Caco-2 (cell line): ENCODE data around the gene KRT71. TPM values are rescaled to one million over a fixed set of nuclear protein-coding genes. Genes with fewer than 3 reads are reported as not detected.

Experiments
- BruUV-seq: library from RNA; stranded (reverse); fragments of 400-500 nt; replicated peaks from 2 replicates; lab custom pipeline; 2021; lab: Mats Ljungman, UMichigan
- CTCF ChIA-PET: fragments of 300-600 bp; sonication (Branson Sonifier 250); formaldehyde crosslinking; loops from one replicate; lab custom pipeline; 2022; ENCODE audit warnings: antibody characterized with exemption; lab: Charles Lee
- POLR2A ChIA-PET: fragments of 300-600 bp; sonication (Branson Sonifier 250); formaldehyde crosslinking; loops from one replicate; lab custom pipeline; 2022; ENCODE audit warnings: antibody characterized with exemption; lab: Charles Lee
- DNase-seq, 2 experiments: peaks; one replicate each; pipeline versions ENCODE4 v3.0.0 to v3.0.0-alpha.2; 2020 to 2022
- H3K27me3 ChIP-seq: replicated peaks from 2 replicates; pipeline ENCODE4 v1.6.0; 2011; ENCODE audit warnings: low read length; ENCODE audit not compliant: control insufficient read depth, insufficient read depth
- H3K36me3 ChIP-seq: 2 replicates; pipeline ENCODE4 v1.5.1; 2011; ENCODE audit warnings: low read length; ENCODE audit not compliant: control insufficient read depth, insufficient read depth
- H3K4me1 ChIP-seq: fragments of 250-450 bp; sonication (Bioruptor Pico); 2 replicates; pipeline ENCODE4 v1.5.1; 2020; ENCODE audit warnings: mild to moderate bottlenecking
- H3K4me3 ChIP-seq: 2 replicates; pipeline ENCODE4 v1.5.1; 2011; ENCODE audit warnings: low read depth, mild to moderate bottlenecking, control low read depth, low read length
- H3K9me3 ChIP-seq: fragments of 250-450 bp; sonication (Bioruptor Pico); 2 replicates; pipeline ENCODE4 v1.5.1; 2020; ENCODE audit warnings: mild to moderate bottlenecking, moderate library complexity
- H3K27ac Mint-ChIP-seq: one replicate; pipeline ENCODE4 v1.8.0; 2022; ENCODE audit warnings: mixed read lengths; ENCODE audit not compliant: unreplicated experiment
- H3K27me3 Mint-ChIP-seq: one replicate; pipeline ENCODE4 v1.8.0; 2022; ENCODE audit warnings: mixed read lengths; ENCODE audit not compliant: insufficient read depth, unreplicated experiment
- H3K36me3 Mint-ChIP-seq: one replicate; pipeline ENCODE4 v1.8.0; 2022; ENCODE audit warnings: mild to moderate bottlenecking, mixed read lengths; ENCODE audit not compliant: insufficient read depth, unreplicated experiment
- H3K4me1 Mint-ChIP-seq: one replicate; pipeline ENCODE4 v1.8.0; 2022; ENCODE audit warnings: low read depth, mixed read lengths; ENCODE audit not compliant: unreplicated experiment
- H3K4me3 Mint-ChIP-seq: one replicate; pipeline ENCODE4 v1.8.0; 2022; ENCODE audit warnings: mild to moderate bottlenecking, moderate library complexity, mixed read lengths; ENCODE audit not compliant: unreplicated experiment
- H3K9me3 Mint-ChIP-seq: one replicate; pipeline ENCODE4 v1.8.0; 2022; ENCODE audit warnings: mixed read lengths; ENCODE audit not compliant: unreplicated experiment
- intact Hi-C: fragments of 100-400 bp; cut with micrococcal nuclease; formaldehyde crosslinking; loops from one replicate; pipeline ENCODE4 v1.10.0; 2022; ENCODE audit not compliant: unreplicated experiment
- total RNA-seq: library from RNA; stranded (reverse); gene quantifications from 2 replicates; pipeline ENCODE4 v1.2.3, GENCODE V29; 2022
- TF ChIP-seq, protein P1 (sequence below), 2 experiments: fragments of 200-600 bp in 1 of 2; IDR thresholded peaks; 1 replicate in 1 of 2; 2 replicates in 1 of 2; pipeline versions ENCODE4 v1.5.1 to v1.8.0; 2011 to 2022; ENCODE audit warnings: antibody characterized with exemption in 1 of 2, control low read depth in 1 of 2, inconsistent platforms in 1 of 2, low read depth in 1 of 2, low read length in 1 of 2, mild to moderate bottlenecking in 1 of 2, moderate library complexity in 1 of 2; ENCODE audit not compliant: insufficient read depth in 1 of 2, severe bottlenecking in 1 of 2, unreplicated experiment in 1 of 2

KRT71 gene
- total RNA-seq, 1 experiment from 2014 or later, result 1.2 TPM

DNA sequence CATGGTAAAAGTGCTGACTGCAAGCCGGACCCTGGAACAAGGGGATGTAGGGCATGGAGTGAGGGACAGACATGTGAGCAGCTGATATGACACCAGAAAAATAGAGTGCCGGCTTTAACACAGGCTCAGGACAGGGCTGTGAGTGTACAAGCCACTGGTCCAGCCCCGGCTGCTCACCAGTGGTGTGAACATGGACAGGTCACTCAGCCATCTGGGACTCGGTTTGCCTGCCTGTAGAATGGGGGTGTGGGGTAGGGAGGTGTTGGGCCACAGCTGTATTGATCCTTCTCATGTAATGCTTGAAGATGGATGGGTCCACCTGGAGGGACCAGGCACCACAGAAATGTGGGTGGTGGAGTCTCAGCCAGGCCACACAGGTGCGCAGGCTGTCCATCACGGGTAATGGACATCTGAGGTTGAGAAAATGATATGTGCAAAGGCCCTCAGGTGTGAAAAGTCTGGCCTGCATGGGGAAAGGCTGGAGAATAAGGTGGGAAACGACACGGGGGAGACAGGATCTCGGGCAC is 31.3 kb upstream of the KRT71 start:
- Histone ChIP-seq H3K27me3 (no peaks in the 10 kb centered on the region), H3K36me3 (no peaks in the 10 kb centered on the region), H3K9me3 (no peaks in the 10 kb centered on the region), H3K4me1 (peaks cover 11% of the 10 kb centered on the region; the same call in 1 of the 2 replicates), H3K4me3 (no peak overlapping the region)
- intact Hi-C loops, result no loop called here
- POLR2A ChIA-PET, result no interaction called here
- H3K9me3 Mint-ChIP-seq, result no peaks in the 10 kb centered on the region
- H3K27me3 Mint-ChIP-seq, result peaks cover 4% of the 10 kb centered on the region
- H3K4me3 Mint-ChIP-seq, result no peak overlapping the region
- no peaks in the 10 kb centered on the region for H3K36me3 Mint-ChIP-seq
- TF ChIP-seq, protein P1, sequence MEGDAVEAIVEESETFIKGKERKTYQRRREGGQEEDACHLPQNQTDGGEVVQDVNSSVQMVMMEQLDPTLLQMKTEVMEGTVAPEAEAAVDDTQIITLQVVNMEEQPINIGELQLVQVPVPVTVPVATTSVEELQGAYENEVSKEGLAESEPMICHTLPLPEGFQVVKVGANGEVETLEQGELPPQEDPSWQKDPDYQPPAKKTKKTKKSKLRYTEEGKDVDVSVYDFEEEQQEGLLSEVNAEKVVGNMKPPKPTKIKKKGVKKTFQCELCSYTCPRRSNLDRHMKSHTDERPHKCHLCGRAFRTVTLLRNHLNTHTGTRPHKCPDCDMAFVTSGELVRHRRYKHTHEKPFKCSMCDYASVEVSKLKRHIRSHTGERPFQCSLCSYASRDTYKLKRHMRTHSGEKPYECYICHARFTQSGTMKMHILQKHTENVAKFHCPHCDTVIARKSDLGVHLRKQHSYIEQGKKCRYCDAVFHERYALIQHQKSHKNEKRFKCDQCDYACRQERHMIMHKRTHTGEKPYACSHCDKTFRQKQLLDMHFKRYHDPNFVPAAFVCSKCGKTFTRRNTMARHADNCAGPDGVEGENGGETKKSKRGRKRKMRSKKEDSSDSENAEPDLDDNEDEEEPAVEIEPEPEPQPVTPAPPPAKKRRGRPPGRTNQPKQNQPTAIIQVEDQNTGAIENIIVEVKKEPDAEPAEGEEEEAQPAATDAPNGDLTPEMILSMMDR (IDR thresholded peaks at IDR 0.05; ENCODE audit: insufficient read depth in 1 of 2, low read depth in 1 of 2, low read length in 1 of 2, severe bottlenecking in 1 of 2, unreplicated experiment in 1 of 2), result no peak
- BruUV-seq, result no TSS peak
- H3K27ac Mint-ChIP-seq, result no peak overlapping the region
- CTCF ChIA-PET, result interaction anchor here (0.5 to 1.1 kb wide), 2 partner anchors 281 to 295 kb away, joined by 3 to 4 read pairs; no protein-coding TSS in a partner anchor
- DNase-seq, result peak in 1 of 2 experiments; percentile 12
- no peaks in the 10 kb centered on the region for H3K4me1 Mint-ChIP-seq

DNA sequence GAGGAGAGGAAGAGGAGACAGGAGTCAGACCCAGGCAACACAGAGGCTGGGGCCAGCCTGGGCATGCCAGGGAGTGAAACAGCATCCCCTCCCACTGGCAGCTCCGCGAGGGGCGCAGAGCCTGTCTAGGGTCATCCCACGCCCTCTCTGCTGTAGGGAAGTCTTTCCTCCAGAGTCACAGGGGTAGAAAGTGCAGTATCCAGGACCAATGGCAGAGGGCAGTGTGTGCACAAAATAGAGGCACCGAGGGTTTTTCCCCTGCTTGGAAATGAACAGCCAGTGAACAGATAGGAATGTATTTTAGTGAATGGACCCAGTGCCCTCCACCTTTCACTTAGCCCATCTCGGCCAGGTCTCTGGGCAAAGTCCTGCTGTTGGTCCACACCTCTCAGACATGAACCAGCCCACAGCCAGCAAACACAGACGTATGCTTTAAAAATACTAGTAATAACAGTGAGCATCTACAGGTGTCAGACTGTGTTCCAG is 30.1 kb upstream of the KRT71 start:
- POLR2A ChIA-PET, result no interaction called here
- Mint-ChIP-seq H3K36me3 (no peaks in the 10 kb centered on the region), H3K27me3 (peaks cover 4% of the 10 kb centered on the region), H3K4me3 (no peak overlapping the region), H3K9me3 (no peaks in the 10 kb centered on the region), H3K4me1 (no peaks in the 10 kb centered on the region), H3K27ac (no peak overlapping the region)
- H3K9me3 ChIP-seq, result no peaks in the 10 kb centered on the region
- DNase-seq, result peak; percentile 60 to 74
- no peak overlapping the region for H3K4me3 ChIP-seq
- intact Hi-C loops, result loop anchor here (1.0 kb wide), 2 partner anchors 282 to 297 kb away; no protein-coding TSS in a partner anchor
- peaks cover 11% of the 10 kb centered on the region; the same call in 1 of the 2 replicates for H3K4me1 ChIP-seq
- H3K36me3 ChIP-seq, result no peaks in the 10 kb centered on the region
- no TSS peak for BruUV-seq
- TF ChIP-seq, protein P1 (IDR thresholded peaks at IDR 0.05; ENCODE audit: insufficient read depth in 1 of 2, low read depth in 1 of 2, low read length in 1 of 2, severe bottlenecking in 1 of 2, unreplicated experiment in 1 of 2), result peak; percentile 62 to 75
- CTCF ChIA-PET, result interaction anchor here (1.1 to 1.5 kb wide), 2 partner anchors 282 to 297 kb away, joined by 4 to 5 read pairs; no protein-coding TSS in a partner anchor
- no peaks in the 10 kb centered on the region for H3K27me3 ChIP-seq

DNA sequence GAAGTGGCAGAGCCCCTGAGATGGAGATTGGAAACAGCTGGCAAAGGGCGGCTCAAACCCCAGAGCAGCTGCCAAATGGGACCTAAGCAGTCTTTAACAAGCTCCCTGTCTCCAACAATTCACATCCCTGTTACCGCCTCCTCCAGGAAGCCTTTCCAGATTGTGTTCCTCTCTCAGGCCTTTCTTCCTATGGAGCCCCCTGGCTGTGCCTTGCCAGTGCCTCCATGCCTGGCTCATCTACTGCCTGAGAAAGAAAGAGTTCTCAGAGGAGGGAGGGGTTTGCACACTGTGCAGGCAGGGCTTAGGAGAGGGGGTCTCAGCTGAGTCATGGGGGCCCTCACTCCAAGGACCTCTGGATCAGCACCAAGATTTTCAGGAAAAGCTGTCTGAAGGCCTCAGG is 29.5 kb upstream of the KRT71 start:
- Histone ChIP-seq H3K9me3 (no peaks in the 10 kb centered on the region), H3K27me3 (no peaks in the 10 kb centered on the region), H3K4me3 (no peak overlapping the region), H3K4me1 (peaks cover 11% of the 10 kb centered on the region; the same call in 1 of the 2 replicates), H3K36me3 (no peaks in the 10 kb centered on the region)
- TF ChIP-seq, protein P1 (IDR thresholded peaks at IDR 0.05; ENCODE audit: insufficient read depth in 1 of 2, low read depth in 1 of 2, low read length in 1 of 2, severe bottlenecking in 1 of 2, unreplicated experiment in 1 of 2), result no peak
- H3K9me3 Mint-ChIP-seq, result no peaks in the 10 kb centered on the region
- no peaks in the 10 kb centered on the region for H3K4me1 Mint-ChIP-seq
- peaks cover 4% of the 10 kb centered on the region for H3K27me3 Mint-ChIP-seq
- H3K36me3 Mint-ChIP-seq, result no peaks in the 10 kb centered on the region
- intact Hi-C loops, result no loop called here
- ChIA-PET CTCF (interaction anchor here (1.5 kb wide), 1 partner anchor 297 kb away, joined by 5 read pairs; no protein-coding TSS in a partner anchor), POLR2A (no interaction called here)
- no peak overlapping the region for H3K27ac Mint-ChIP-seq
- DNase-seq, result peak in 1 of 2 experiments; percentile 7
- H3K4me3 Mint-ChIP-seq, result no peak overlapping the region
- BruUV-seq, result no TSS peak
